NCI-H2196 treated with DMSO at 0.1 percent for 48 hours (cell line): ENCODE results near the gene UGT2B7.
"Not testable (repeated sequence)": the region's sequence is repeated elsewhere in the genome, so short reads cannot be mapped to it uniquely, and the experiment has no call there.

Experiments used
- DNase-seq: peaks from one replicate; lab custom pipeline; 2025; ENCODE audit not compliant: unreplicated experiment; lab: John Stamatoyannopoulos, UW

UGT2B7 gene

GRCh38 chr4:69096111-69096656, at the start of gene UGT2B7:
Gene UGT2B7, plus strand, starts transcription at chr4:69096474. Its CDS starts 47 bp downstream, at chr4:69096521.
- DNase-seq, result no peak

GRCh38 chr4:69049860-69050259, 46.4 kb upstream of the UGT2B7 start:
- no peak for DNase-seq

- not testable (repeated sequence) for DNase-seq
Observed at GRCh38 chr4:69050853-69051575, 45.3 kb upstream of the UGT2B7 start.

- DNase-seq, result no peak
Observed at GRCh38 chr4:69051576-69051943, 44.7 kb upstream of the UGT2B7 start.

- not testable (repeated sequence) for DNase-seq
Observed at GRCh38 chr4:69053309-69053885, 42.9 kb upstream of the UGT2B7 start.

- not testable (repeated sequence) for DNase-seq
Observed at GRCh38 chr4:69054033-69054432, 42.2 kb upstream of the UGT2B7 start.

- DNase-seq, result no peak
Observed at GRCh38 chr4:69054578-69055200, 41.6 kb upstream of the UGT2B7 start.

- DNase-seq, result no peak
Observed at GRCh38 chr4:69056150-69056549, 40.1 kb upstream of the UGT2B7 start.

- DNase-seq, result no peak
Observed at GRCh38 chr4:69056921-69057550, 39.2 kb upstream of the UGT2B7 start.

GRCh38 chr4:69057620-69058409, 38.5 kb upstream of the UGT2B7 start:
- DNase-seq, result no peak

- DNase-seq, result no peak
Observed at GRCh38 chr4:69058410-69059059, 37.7 kb upstream of the UGT2B7 start.

GRCh38 chr4:69060651-69061308, 35.5 kb upstream of the UGT2B7 start:
- DNase-seq, result no peak

GRCh38 chr4:69064391-69064790, 31.9 kb upstream of the UGT2B7 start:
- DNase-seq, result no peak

- no peak for DNase-seq
Observed at GRCh38 chr4:69066945-69067344, 29.3 kb upstream of the UGT2B7 start.

GRCh38 chr4:69069085-69069484, 27.2 kb upstream of the UGT2B7 start:
- no peak for DNase-seq

GRCh38 chr4:69070590-69070989, 25.7 kb upstream of the UGT2B7 start:
- no peak for DNase-seq

GRCh38 chr4:69071286-69071685, 25.0 kb upstream of the UGT2B7 start:
- no peak for DNase-seq

GRCh38 chr4:69073375-69073774, 22.9 kb upstream of the UGT2B7 start:
- no peak for DNase-seq

GRCh38 chr4:69075061-69075792, 21.0 kb upstream of the UGT2B7 start:
- DNase-seq, result no peak
